Measurements from ENCODE around the gene CCSAP.

CCSAP gene

DNA sequence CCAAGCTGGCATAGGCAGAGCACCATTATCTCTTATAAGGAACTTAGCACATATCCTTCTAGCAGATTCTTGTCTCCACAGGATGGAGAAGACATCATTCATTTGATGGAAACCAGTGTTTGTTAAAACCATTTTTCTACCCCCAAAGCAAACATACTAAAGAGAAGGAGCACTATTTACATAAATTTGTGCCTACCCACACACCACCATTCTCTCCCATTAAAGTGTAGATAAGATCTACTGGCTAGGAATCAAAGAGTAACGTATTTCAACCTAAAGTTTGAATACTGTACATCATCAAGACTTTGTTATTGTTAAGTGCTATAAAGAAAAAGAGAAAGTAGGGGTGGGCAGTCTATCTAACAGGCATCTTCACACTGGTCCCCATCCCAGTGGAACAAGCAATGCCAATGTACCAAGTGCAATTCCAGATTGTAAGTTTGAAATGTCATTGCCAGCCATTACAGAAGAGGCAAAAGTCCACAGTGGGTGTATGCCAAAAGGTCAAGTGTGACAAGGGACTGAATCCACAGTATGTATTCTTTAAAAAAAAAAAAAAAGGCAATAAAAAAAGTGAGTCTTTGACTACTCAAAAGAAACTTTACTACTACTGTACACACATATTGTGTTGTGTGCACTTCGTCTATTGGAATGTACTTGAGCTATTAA is 18.8 kb downstream of the CCSAP start:
- Mint-ChIP-seq H3K36me3 (ENCODE audit: low read depth) (peaks cover 52% of the 10 kb centered on the region), H3K4me3 (no peak overlapping the region), H3K4me1 (ENCODE audit: low read depth) (peaks cover 46% of the 10 kb centered on the region), H3K9me3 (no peaks in the 10 kb centered on the region), H3K27me3 (no peaks in the 10 kb centered on the region), H3K27ac (no peak overlapping the region)

GRCh38 chr1:229323201-229323600 is 19.6 kb downstream of the CCSAP start:
- H3K9me3 Mint-ChIP-seq: no peaks in the 10 kb centered on the region
- no peaks in the 10 kb centered on the region for H3K27me3 Mint-ChIP-seq
- H3K36me3 Mint-ChIP-seq (ENCODE audit: low read depth): peaks cover 56% of the 10 kb centered on the region
- H3K4me3 Mint-ChIP-seq: no peak overlapping the region
- no peak overlapping the region for H3K27ac Mint-ChIP-seq
- H3K4me1 Mint-ChIP-seq (ENCODE audit: low read depth): peaks cover 38% of the 10 kb centered on the region

DNA sequence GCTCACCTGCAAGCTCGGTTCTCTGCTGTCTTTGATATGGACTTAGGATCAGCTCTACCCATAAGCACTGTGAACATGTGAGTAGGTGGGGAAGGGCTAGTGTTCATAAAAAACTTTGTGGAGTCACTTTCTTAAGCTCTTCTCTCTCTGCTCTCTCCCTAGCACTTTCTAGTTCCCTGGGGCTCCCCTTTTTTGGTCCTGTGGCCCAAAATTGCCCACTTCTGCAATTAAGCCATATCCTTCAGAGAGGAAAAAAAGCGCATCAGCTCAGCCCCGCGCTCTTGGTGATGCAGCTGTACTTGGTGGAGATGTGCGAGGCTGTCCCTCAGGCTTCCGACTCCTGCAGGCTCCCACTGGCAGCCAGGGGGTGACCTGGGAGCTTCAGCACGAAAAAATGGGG is 23.4 kb downstream of the CCSAP start:
- Mint-ChIP-seq H3K36me3 (ENCODE audit: low read depth) (peaks cover 32% of the 10 kb centered on the region), H3K27me3 (no peaks in the 10 kb centered on the region), H3K27ac (no peak overlapping the region), H3K9me3 (no peaks in the 10 kb centered on the region), H3K4me3 (no peak overlapping the region), H3K4me1 (ENCODE audit: low read depth) (peaks cover 6% of the 10 kb centered on the region)

- H3K4me1 Mint-ChIP-seq (ENCODE audit: low read depth): no peaks in the 10 kb centered on the region
- peaks cover 27% of the 10 kb centered on the region for H3K36me3 Mint-ChIP-seq (ENCODE audit: low read depth)
- H3K27ac Mint-ChIP-seq: no peak overlapping the region
- H3K4me3 Mint-ChIP-seq: no peak overlapping the region
- no peaks in the 10 kb centered on the region for H3K27me3 Mint-ChIP-seq
- no peaks in the 10 kb centered on the region for H3K9me3 Mint-ChIP-seq
Measured at GRCh38 chr1:229318056-229318455, 24.8 kb downstream of the CCSAP start.

- H3K4me1 Mint-ChIP-seq (ENCODE audit: low read depth): no peaks in the 10 kb centered on the region
- no peak overlapping the region for H3K27ac Mint-ChIP-seq
- H3K36me3 Mint-ChIP-seq (ENCODE audit: low read depth): peaks cover 34% of the 10 kb centered on the region
- no peaks in the 10 kb centered on the region for H3K9me3 Mint-ChIP-seq
- H3K4me3 Mint-ChIP-seq: no peak overlapping the region
- no peaks in the 10 kb centered on the region for H3K27me3 Mint-ChIP-seq
Measured at GRCh38 chr1:229316166-229316565, 26.7 kb downstream of the CCSAP start.

DNA sequence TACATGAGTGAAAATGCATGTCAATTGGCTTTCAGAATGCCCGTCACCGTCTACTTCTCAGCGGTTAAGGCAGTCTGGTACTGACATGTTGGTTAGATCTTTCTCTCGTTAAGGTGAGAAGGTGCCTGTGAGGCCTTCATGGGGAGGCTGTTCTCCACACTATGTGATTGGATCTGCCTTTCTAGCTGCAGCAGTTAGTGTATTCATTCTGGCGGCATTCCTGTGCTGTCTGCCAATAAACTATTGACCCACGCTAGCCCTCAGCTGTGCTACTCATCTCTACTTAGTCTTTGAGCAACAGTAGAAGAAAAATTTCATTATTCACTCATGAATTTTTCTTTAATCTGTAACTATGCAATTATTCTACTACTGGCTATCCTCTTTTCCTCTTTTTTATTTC is 32.0 kb downstream of the CCSAP start:
- Mint-ChIP-seq H3K27me3 (no peaks in the 10 kb centered on the region), H3K36me3 (ENCODE audit: low read depth) (peaks cover 47% of the 10 kb centered on the region), H3K4me3 (no peak overlapping the region)

GRCh38 chr1:229309684-229310083 is 33.2 kb downstream of the CCSAP start:
- Mint-ChIP-seq H3K27ac (no peak overlapping the region), H3K4me1 (ENCODE audit: low read depth) (no peaks in the 10 kb centered on the region), H3K27me3 (no peaks in the 10 kb centered on the region), H3K36me3 (ENCODE audit: low read depth) (peaks cover 56% of the 10 kb centered on the region), H3K9me3 (no peaks in the 10 kb centered on the region), H3K4me3 (no peak overlapping the region)

More for the DNA sequence above, 32.0 kb downstream of the CCSAP start:
- Mint-ChIP-seq H3K9me3 (no peaks in the 10 kb centered on the region), H3K27ac (no peak overlapping the region), H3K4me1 (ENCODE audit: low read depth) (no peaks in the 10 kb centered on the region)

DNA sequence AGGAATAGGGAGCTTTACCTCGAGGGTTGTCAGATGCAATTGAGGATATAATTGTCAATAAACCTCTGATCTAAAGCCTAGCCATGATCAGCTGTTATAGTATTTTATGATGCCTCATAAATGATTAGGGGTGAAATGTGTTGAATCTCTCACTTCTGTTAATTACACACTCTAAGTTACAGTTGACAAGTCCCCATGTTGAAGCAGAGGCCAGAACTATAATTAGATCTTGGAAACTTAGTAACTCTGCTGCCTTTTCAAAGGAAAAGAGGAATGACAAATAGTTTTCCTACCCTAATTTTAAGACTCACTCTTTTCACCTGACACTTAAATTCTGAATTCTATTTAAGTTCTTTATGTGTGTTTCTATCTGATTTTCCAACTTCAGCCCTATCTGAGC is 33.8 kb downstream of the CCSAP start:
- Mint-ChIP-seq H3K27me3 (no peaks in the 10 kb centered on the region), H3K27ac (no peak overlapping the region), H3K4me1 (ENCODE audit: low read depth) (no peaks in the 10 kb centered on the region), H3K9me3 (no peaks in the 10 kb centered on the region), H3K36me3 (ENCODE audit: low read depth) (peaks cover 56% of the 10 kb centered on the region), H3K4me3 (no peak overlapping the region)

GRCh38 chr1:229305392-229305791 is 37.5 kb downstream of the CCSAP start:
- peaks cover 42% of the 10 kb centered on the region for H3K36me3 Mint-ChIP-seq (ENCODE audit: low read depth)

DNA sequence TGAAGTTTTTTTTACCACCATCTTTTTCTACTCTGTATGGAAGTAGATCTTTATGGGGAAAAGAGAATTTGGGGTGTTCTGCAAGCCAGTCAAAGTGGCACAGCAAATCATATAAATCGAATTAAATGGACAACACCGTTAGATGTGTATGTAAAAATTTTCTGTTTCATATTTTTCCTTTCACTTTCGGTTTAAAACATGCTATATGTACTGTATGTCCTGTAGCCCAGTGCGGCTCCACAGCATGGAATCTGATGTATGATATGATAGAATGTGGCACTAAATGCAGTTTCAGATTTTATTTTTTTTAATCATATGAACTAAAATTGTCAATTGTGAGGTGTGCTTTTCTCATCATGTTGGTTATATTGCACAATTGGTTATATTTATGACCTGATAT is 39.0 kb downstream of the CCSAP start:
- H3K4me1 Mint-ChIP-seq (ENCODE audit: low read depth): no peaks in the 10 kb centered on the region
- H3K27ac Mint-ChIP-seq: no peak overlapping the region
- peaks cover 49% of the 10 kb centered on the region for H3K36me3 Mint-ChIP-seq (ENCODE audit: low read depth)

More at GRCh38 chr1:229305392-229305791, 37.5 kb downstream of the CCSAP start:
- Mint-ChIP-seq H3K4me1 (ENCODE audit: low read depth) (no peaks in the 10 kb centered on the region), H3K4me3 (no peak overlapping the region), H3K27ac (no peak overlapping the region), H3K9me3 (no peaks in the 10 kb centered on the region), H3K27me3 (no peaks in the 10 kb centered on the region)

GRCh38 chr1:229302740-229303139 is 40.1 kb downstream of the CCSAP start:
- Mint-ChIP-seq H3K4me3 (no peak overlapping the region), H3K27me3 (no peaks in the 10 kb centered on the region)

More for the DNA sequence above, 39.0 kb downstream of the CCSAP start:
- no peaks in the 10 kb centered on the region for H3K9me3 Mint-ChIP-seq
- no peaks in the 10 kb centered on the region for H3K27me3 Mint-ChIP-seq
- no peak overlapping the region for H3K4me3 Mint-ChIP-seq

GRCh38 chr1:229300099-229300757 is 42.6 kb downstream of the CCSAP start:
- Mint-ChIP-seq H3K27ac (peak overlapping the region; percentile 17), H3K4me1 (ENCODE audit: low read depth) (no peaks in the 10 kb centered on the region), H3K27me3 (no peaks in the 10 kb centered on the region), H3K36me3 (ENCODE audit: low read depth) (peaks cover 41% of the 10 kb centered on the region), H3K9me3 (no peaks in the 10 kb centered on the region), H3K4me3 (no peak overlapping the region)

More at GRCh38 chr1:229302740-229303139, 40.1 kb downstream of the CCSAP start:
- no peak overlapping the region for H3K27ac Mint-ChIP-seq
- H3K36me3 Mint-ChIP-seq (ENCODE audit: low read depth): peaks cover 51% of the 10 kb centered on the region
- no peaks in the 10 kb centered on the region for H3K9me3 Mint-ChIP-seq
- H3K4me1 Mint-ChIP-seq (ENCODE audit: low read depth): no peaks in the 10 kb centered on the region

- H3K27me3 Mint-ChIP-seq: no peaks in the 10 kb centered on the region
- H3K4me1 Mint-ChIP-seq (ENCODE audit: low read depth): no peaks in the 10 kb centered on the region
- H3K36me3 Mint-ChIP-seq (ENCODE audit: low read depth): peaks cover 44% of the 10 kb centered on the region
- H3K4me3 Mint-ChIP-seq: no peak overlapping the region
- no peak overlapping the region for H3K27ac Mint-ChIP-seq
- no peaks in the 10 kb centered on the region for H3K9me3 Mint-ChIP-seq
Measured at GRCh38 chr1:229298887-229299503, 43.9 kb downstream of the CCSAP start.

DNA sequence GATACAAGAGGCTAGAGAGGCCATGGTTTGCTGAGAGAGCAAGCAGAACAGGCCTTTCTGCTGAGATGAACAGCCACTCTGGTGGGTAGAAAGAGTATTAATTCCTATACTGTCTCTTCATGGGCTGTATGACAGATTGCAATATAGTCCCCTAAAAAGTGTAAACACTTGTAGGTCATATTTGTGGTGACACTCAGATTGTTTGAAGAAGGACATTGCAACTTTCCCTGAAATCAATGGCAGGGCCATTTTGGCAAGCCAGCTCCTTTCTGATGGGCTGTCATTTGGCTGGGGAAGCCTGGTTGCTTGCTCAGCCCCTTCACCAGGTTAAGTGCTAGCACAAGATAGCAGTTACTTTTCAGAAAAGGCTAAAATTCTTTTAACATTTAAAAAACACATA is 44.4 kb downstream of the CCSAP start:
- Mint-ChIP-seq H3K9me3 (no peaks in the 10 kb centered on the region), H3K27ac (no peak overlapping the region), H3K27me3 (no peaks in the 10 kb centered on the region), H3K36me3 (ENCODE audit: low read depth) (peaks cover 42% of the 10 kb centered on the region), H3K4me1 (ENCODE audit: low read depth) (no peaks in the 10 kb centered on the region), H3K4me3 (no peak overlapping the region)

- Mint-ChIP-seq H3K27me3 (no peaks in the 10 kb centered on the region), H3K4me1 (ENCODE audit: low read depth) (no peaks in the 10 kb centered on the region), H3K9me3 (no peaks in the 10 kb centered on the region), H3K27ac (no peak overlapping the region), H3K4me3 (no peak overlapping the region), H3K36me3 (ENCODE audit: low read depth) (peaks cover 38% of the 10 kb centered on the region)
Measured at GRCh38 chr1:229297746-229298145, 45.1 kb downstream of the CCSAP start.

Measured in stimulated activated naive CD8-positive, alpha-beta T cell treated with anti-CD3 and anti-CD28 coated beads, Interleukin-15, Interleukin-2, amounts not matched to agents 100 ng/mL and 50 ng/mL, for 24 hours (primary cell).